Left ventricle myocardium inferior (tissue), 1 donor: ENCODE data around the gene ZNF503. TPM values are rescaled to one million over a fixed set of nuclear protein-coding genes. Genes with fewer than 3 reads are reported as not detected.

Experiments used
- DNase-seq: peaks from one replicate; pipeline ENCODE4 v3.0.0-alpha.2; 2020
- H3K27ac ChIP-seq: fragments of 200-600 bp; replicated peaks from 2 replicates; pipeline ENCODE4 v1.8.0; 2021
- H3K27me3 ChIP-seq: fragments of 200-600 bp; 2 replicates; pipeline ENCODE4 v1.8.0; 2021; ENCODE audit warnings: low read depth
- H3K36me3 ChIP-seq: fragments of 200-600 bp; 2 replicates; pipeline ENCODE4 v1.8.0; 2021
- H3K4me1 ChIP-seq: fragments of 200-600 bp; 2 replicates; pipeline ENCODE4 v1.8.0; 2021
- H3K4me3 ChIP-seq: fragments of 200-600 bp; 2 replicates; pipeline ENCODE4 v1.8.0; 2021; ENCODE audit warnings: mild to moderate bottlenecking, moderate library complexity
- H3K9me3 ChIP-seq: fragments of 200-600 bp; replicated peaks from 2 replicates; pipeline ENCODE4 v1.8.0; 2021
- CTCF ChIP-seq: fragments of 200-600 bp; IDR thresholded peaks from 2 replicates; pipeline ENCODE4 v1.8.0; 2021; ENCODE audit warnings: antibody characterized with exemption, mild to moderate bottlenecking, borderline replicate concordance
- intact Hi-C: fragments of 100-400 bp; cut with micrococcal nuclease; formaldehyde crosslinking; loops from one replicate; pipeline ENCODE4 v1.11.0; 2022
- total RNA-seq: library from RNA; stranded (reverse); fragmentation: NEBNext Ultra II Directional; extraction: Animal tissue kit (Norgen Biotek cat#: 25700); gene quantifications from one replicate; pipeline ENCODE4 v1.2.1, GENCODE V29; 2021
- donor health status: DM: no; HTN: yes; CAD: no; lungs with severe emphysema.

Gene ZNF503
- total RNA-seq, 1 donor from 2014 or later: 5.9 TPM

DNA sequence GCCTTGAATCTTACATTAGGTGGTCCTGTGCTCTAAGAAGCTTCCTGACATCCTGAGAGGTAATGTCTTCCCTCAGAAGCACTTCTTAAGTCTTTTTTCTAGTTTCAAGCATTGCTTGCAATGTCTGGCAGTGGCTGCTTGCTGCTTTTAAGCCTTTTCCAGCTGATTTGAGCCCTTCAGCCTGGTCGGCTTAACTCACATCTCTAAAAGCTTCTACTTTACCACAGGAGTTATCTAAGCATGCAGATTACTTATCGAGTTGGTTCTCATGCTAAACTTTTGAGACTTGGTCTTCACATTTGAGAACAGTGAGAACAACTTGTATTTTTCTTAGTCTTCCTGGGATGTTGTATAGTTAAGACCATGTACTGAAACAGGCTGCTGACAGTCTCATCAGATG, 33.7 kb upstream of the ZNF503 start:
- intact Hi-C loops: no loop called here
- no peak for TF ChIP-seq CTCF

DNA sequence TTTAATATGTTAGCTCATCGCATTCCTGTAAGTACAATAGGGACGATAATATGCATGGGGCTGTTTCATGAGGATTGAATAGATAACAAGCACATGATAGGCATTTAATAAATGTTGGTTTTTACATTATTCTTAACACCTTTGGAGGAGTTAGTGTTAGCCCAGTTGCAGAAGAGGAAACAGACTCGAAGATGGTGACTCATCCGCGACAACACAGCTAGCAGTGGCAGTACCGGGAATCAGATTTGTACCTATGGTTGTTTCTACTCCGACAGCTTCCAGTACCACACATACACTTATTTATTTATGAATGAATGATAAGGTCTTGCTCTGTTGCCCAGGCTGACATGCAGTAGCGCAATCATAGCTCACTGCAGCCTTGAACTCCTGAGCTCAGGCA, 32.7 kb upstream of the ZNF503 start:
- H3K9me3 ChIP-seq: no peaks in the 10 kb centered on the region
- H3K27ac ChIP-seq: no peak overlapping the region
- no peak for TF ChIP-seq CTCF
- DNase-seq: no peak
- no peak overlapping the region for H3K4me3 ChIP-seq
- H3K27me3 ChIP-seq: no peaks in the 10 kb centered on the region
- peaks cover 44% of the 10 kb centered on the region for H3K4me1 ChIP-seq
- intact Hi-C loops: no loop called here
- H3K36me3 ChIP-seq: no peaks in the 10 kb centered on the region

More for the DNA sequence above, 33.7 kb upstream of the ZNF503 start:
- H3K4me1 ChIP-seq: peaks cover 39% of the 10 kb centered on the region
- no peak overlapping the region for H3K4me3 ChIP-seq
- no peaks in the 10 kb centered on the region for H3K27me3 ChIP-seq
- H3K36me3 ChIP-seq: no peaks in the 10 kb centered on the region
- no peak overlapping the region for H3K27ac ChIP-seq
- DNase-seq: no peak
- no peaks in the 10 kb centered on the region for H3K9me3 ChIP-seq

DNA sequence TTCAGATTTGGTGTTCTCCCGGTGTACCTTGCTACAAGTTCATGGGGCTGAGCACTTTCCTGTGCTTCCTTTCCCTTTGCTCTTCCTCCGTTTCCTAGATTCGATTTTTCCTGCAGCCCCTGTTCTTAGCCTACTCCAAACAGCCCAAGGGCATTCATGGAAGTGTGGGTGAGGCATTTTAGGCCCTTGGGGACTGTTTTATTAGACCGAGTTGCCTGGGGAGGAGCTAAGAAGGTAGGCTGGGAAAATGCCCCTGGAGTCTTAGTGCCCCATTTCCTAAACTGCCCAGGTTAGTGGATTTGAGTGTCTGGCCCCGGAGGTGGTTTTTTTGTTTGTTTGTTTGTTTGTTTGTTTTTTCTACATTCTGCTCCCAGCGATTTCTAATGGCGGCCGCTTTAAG, 31.7 kb upstream of the ZNF503 start:
- H3K4me3 ChIP-seq: no peak overlapping the region
- no peak overlapping the region for H3K27ac ChIP-seq
- H3K36me3 ChIP-seq: no peaks in the 10 kb centered on the region
- intact Hi-C loops: no loop called here
- H3K9me3 ChIP-seq: no peaks in the 10 kb centered on the region
- no peaks in the 10 kb centered on the region for H3K27me3 ChIP-seq
- H3K4me1 ChIP-seq: peaks cover 43% of the 10 kb centered on the region
- TF ChIP-seq CTCF: no peak
- no peak for DNase-seq

GRCh38 chr10:75432763-75433162, 31.2 kb upstream of the ZNF503 start:
- H3K36me3 ChIP-seq: no peaks in the 10 kb centered on the region
- H3K4me1 ChIP-seq: peaks cover 44% of the 10 kb centered on the region
- intact Hi-C loops: no loop called here

DNA sequence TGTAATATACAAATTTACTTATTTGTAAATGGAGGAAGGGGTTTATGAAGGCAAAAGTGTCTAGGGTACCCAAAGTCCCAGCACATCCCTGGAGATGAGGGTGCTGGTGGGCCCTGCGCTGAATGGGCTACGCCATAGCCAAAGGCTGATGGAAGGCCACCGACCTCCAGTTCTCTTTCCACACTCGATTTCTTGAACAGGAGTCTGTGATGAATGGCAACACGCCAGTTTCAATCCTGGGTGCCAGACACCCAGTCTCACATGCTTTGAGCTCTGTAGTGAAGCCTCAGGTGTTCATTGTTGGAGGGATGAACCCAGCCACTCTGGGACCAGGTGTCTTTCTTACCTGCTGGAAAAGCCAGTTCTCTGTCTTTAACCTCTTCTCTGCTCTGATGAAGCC, 30.6 kb upstream of the ZNF503 start:
- no peaks in the 10 kb centered on the region for H3K36me3 ChIP-seq
- no peaks in the 10 kb centered on the region for H3K27me3 ChIP-seq
- no peaks in the 10 kb centered on the region for H3K9me3 ChIP-seq
- TF ChIP-seq CTCF: no peak
- H3K4me3 ChIP-seq: peak overlapping the region; percentile 77
- no peak for DNase-seq
- intact Hi-C loops: no loop called here
- H3K4me1 ChIP-seq: peaks cover 49% of the 10 kb centered on the region
- H3K27ac ChIP-seq: no peak overlapping the region

More at GRCh38 chr10:75432763-75433162, 31.2 kb upstream of the ZNF503 start:
- Histone ChIP-seq H3K4me3 (no peak overlapping the region), H3K9me3 (no peaks in the 10 kb centered on the region), H3K27me3 (no peaks in the 10 kb centered on the region), H3K27ac (no peak overlapping the region)
- DNase-seq: no peak
- TF ChIP-seq CTCF: no peak
